NCI-H146 treated with DMSO at 0.1 percent for 48 hours (cell line): ENCODE results near the gene SPOPL.

Source experiments
- DNase-seq: peaks from one replicate; lab custom pipeline; 2025; ENCODE audit not compliant: unreplicated experiment; lab: John Stamatoyannopoulos, UW

SPOPL gene

DNA sequence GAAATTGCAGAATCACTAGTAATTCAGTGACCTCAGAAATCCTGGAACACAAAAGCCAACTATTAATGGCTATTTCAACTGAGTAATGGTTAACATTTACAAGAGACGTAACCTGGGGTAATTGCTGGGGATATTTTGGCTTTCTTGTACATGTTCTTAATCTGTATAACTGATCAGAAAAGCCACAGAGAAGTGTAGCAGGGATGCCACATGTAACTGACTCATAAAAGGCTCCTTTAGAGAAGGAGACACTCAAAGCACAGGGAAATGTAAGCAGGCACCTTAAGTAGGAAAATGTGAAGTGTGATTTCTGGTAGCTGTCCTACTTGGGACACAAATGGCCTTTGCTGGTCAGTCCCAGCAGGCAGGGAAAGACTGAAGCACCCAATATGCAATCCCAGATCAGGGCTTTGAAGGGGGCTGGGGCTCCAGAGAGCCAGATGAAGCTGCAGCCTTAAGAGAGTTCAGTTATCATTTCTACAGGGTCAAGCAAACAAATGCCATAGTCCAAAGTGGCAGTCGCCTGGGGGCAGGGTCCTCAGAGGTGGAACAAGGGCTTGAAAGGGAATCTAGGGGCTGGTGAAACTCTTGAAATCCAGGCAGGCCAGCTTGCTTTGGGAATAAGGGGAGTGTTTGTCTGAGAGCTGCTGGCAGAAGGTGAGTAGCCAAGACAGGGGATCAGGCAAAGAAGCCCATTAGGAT lies 7.2 kb upstream of the SPOPL start:
- DNase-seq, result no peak

DNA sequence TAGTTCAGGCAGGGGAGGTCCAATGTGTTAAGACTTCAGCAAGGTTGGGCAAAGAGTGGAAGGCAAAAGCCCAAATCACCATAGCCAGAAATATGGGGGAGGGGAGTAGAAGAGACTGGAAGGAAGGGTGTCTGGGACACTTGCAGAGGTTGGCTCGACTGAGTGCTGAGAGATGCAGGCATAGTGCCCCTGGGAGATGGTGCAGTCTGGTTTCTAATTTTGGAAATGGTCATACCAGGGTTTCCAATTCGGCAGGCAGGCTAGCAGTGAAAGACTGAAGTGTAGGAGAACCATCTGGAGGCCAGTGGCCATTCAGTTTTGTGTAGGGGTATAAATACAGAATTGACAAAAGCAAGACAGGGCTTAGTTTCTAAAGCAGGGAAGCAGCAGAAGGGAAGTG lies 6.2 kb upstream of the SPOPL start:
- no peak for DNase-seq

- DNase-seq, result peak; percentile 34
These were observed 5.4 kb upstream of the SPOPL start for GRCh38 chr2:138496096-138496651.

DNA sequence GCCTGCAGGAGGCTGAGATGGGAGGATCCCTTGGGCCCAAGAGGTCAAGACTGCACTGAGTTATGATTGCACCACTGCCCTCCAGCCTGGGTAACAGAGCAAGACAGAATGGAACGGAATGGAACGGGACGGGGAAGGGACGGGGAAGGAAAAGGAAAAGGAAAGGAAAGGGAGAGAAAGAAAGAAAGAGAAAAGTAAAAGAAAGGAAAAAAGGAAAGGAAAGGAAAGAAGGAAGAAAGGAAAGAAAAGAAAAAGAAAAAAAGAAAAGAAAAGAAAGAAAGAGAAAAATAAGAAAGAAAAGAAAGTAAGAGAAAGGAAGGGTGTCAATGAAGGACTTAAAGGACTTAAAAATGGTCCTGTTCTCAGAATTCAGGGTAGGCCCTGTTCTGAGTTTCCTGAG lies 4.3 kb upstream of the SPOPL start:
- no peak for DNase-seq

DNA sequence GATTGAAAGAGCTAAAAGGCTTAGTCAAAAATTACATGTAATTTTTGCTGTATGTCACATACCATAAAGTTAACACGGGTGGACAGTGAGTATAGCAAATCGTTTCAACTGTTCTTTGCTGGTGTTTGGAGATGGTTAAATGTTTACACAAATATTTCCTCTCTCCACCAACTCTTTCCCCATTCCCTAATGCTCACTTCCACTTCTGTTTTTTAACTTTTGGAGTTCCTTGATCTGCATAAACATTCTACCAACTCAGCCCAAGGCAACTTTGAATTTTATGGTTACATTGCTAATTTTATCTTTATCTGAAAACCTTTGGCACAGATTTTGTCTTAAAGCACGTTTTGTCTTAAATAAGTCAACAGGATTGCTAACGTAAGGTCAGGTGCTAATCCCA lies 1.9 kb upstream of the SPOPL start:
- no peak for DNase-seq

GRCh38 chr2:138500592-138501424 lies 762 bp upstream of the SPOPL start:
- no peak for DNase-seq

DNA sequence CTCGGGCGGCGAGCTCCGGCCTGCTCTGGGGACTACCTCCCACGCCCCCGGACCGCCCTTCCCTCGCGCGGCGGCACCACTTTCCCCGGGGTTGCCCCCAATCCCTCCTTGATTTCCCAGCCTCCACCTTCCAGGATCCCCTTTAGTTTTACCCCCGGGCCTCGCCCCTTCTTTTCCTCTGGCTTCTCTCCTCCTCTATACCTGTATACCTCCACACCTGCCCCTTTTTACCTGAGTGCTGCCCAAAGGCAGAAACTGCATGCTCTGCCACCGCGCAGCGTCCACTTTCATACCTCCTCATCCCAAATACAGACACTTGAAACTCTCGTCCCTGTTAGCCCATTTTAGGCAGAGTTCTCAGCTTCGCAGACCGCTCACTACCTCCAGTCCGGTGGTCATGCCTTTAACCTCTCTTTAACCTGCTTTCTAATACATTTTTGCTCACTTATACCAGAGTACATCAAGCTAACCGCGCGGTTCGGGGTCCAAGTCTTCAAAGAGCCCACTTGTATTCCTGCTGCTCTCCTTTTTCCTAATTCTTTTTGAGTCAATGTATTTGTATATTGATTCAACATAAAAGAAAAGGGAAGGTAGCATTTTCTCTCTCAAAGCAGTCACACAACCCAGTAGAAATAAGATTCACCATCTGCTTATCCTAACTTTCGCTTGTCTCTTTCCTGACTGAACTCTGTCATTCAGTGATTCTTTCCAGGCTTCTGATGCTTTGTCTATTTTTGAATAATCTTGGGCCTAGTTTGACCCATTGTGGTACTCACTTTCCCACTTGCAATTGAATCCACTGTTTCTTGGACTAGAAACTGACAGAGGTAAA lies 901 bp downstream of the SPOPL start:
- peak; percentile 43 for DNase-seq

DNA sequence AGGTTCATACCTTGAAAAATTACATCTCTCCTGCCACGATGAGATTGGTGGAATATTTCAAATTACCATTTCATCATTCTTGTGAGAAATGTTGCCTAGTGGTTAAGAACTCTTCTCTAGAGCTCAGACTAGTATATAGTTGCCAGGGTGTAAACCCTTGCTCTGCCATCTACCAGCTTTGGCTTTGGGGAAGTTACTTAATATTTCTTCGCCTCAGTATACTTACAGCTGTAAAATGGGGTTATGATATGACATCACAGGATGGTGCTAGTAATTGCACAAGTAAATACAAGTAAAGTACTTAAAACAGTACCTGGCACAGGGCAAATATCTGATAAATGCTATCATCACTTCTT lies 1.5 kb downstream of the SPOPL start:
- DNase-seq, result no peak

GRCh38 chr2:138503652-138504051 lies 2.1 kb downstream of the SPOPL start:
- no peak for DNase-seq

GRCh38 chr2:138504092-138504491 lies 2.5 kb downstream of the SPOPL start:
- DNase-seq, result no peak

GRCh38 chr2:138504546-138505235 lies 3.1 kb downstream of the SPOPL start:
- no peak for DNase-seq

GRCh38 chr2:138507267-138507666 lies 5.7 kb downstream of the SPOPL start:
- DNase-seq, result peak; percentile 88

- no peak for DNase-seq
These were observed 8.7 kb downstream of the SPOPL start for GRCh38 chr2:138510319-138510718.

DNA sequence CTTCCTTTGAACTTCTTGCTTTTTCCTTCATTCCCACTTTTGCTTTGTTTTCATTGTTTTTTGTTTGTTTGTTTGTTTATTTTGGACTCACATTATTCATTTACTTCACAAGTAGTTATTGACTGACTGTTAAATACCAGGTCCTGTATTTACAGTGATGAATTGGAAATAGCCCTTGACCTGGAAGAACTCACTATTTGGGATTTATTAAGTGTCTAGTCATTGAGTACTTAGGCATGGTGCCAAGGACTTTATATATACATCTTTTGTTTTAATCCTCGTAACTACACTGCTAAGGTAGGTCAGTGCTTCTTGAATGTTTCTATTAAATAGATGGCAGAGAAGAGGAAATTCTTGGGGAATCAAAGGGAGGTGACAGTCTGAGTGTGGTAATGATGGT lies 11.1 kb downstream of the SPOPL start:
- no peak for DNase-seq

- DNase-seq, result no peak
These were observed 12.6 kb downstream of the SPOPL start for GRCh38 chr2:138514173-138514572.

DNA sequence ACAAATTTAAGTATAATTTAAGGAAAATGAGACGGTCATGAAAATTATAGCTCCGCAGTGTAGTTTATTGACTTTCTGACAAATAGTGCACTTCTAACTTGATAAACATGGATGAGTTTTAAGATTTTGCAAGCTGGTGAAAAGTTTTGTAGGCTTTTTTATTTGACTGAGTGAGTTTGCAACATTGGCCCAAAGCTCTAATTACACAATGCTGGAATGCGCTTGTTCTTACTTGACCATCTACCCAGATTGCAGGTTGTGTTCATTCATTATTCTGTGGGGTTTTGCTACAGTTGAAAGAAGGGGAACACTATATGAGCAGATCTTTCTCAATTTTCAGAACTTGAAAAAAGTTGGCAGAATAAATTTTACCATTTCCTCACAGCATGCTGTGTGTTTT lies 13.5 kb downstream of the SPOPL start:
- no peak for DNase-seq

GRCh38 chr2:138516030-138516704 lies 14.6 kb downstream of the SPOPL start:
- DNase-seq, result no peak

GRCh38 chr2:138518860-138519259 lies 17.3 kb downstream of the SPOPL start:
- no peak for DNase-seq

GRCh38 chr2:138521821-138522220 lies 20.3 kb downstream of the SPOPL start:
- DNase-seq, result no peak

- no peak for DNase-seq
These were observed 21.0 kb downstream of the SPOPL start for GRCh38 chr2:138522556-138522955.
